Calu3 (cell line): ENCODE data around the gene SUMF1. TPM values are rescaled to one million over a fixed set of nuclear protein-coding genes. Genes with fewer than 3 reads are reported as not detected.

Experiments
- Bru-seq: library from RNA; stranded (reverse); fragments of 400-500 nt; gene quantifications from one replicate; lab custom pipeline; 2021; lab: Mats Ljungman, UMichigan
- BruChase-seq, 2 experiments: library from RNA; stranded (reverse); fragments of 400-500 nt; gene quantifications; one replicate each; lab custom pipeline; 2021; lab: Mats Ljungman, UMichigan
- BruUV-seq: library from RNA; stranded (reverse); fragments of 400-500 nt; replicated peaks from 2 replicates; lab custom pipeline; 2021; lab: Mats Ljungman, UMichigan
- CTCF ChIA-PET: fragments of 300-600 bp; sonication (Branson Sonifier 250); formaldehyde crosslinking; loops from one replicate; lab custom pipeline; 2022; ENCODE audit warnings: antibody characterized with exemption; lab: Charles Lee
- DNase-seq: peaks from one replicate; pipeline ENCODE4 v3.0.0; 2022
- H3K27ac Mint-ChIP-seq: one replicate; pipeline ENCODE4 v1.8.0; 2022; ENCODE audit warnings: mixed read lengths; ENCODE audit not compliant: unreplicated experiment
- H3K27me3 Mint-ChIP-seq: one replicate; pipeline ENCODE4 v1.8.0; 2022; ENCODE audit warnings: mixed read lengths; ENCODE audit not compliant: unreplicated experiment
- H3K36me3 Mint-ChIP-seq: one replicate; pipeline ENCODE4 v1.8.0; 2022; ENCODE audit warnings: mild to moderate bottlenecking, moderate library complexity, mixed read lengths; ENCODE audit not compliant: insufficient read depth, unreplicated experiment
- H3K4me1 Mint-ChIP-seq: one replicate; pipeline ENCODE4 v1.8.0; 2022; ENCODE audit warnings: mild to moderate bottlenecking, low read depth, mixed read lengths; ENCODE audit not compliant: unreplicated experiment
- H3K4me3 Mint-ChIP-seq: one replicate; pipeline ENCODE4 v1.8.0; 2022; ENCODE audit warnings: mild to moderate bottlenecking, low read depth, moderate library complexity, mixed read lengths; ENCODE audit not compliant: unreplicated experiment
- H3K9me3 Mint-ChIP-seq: one replicate; pipeline ENCODE4 v1.8.0; 2022; ENCODE audit warnings: low read depth, mixed read lengths; ENCODE audit not compliant: unreplicated experiment
- CTCF ChIP-seq: fragments of 200-600 bp; IDR thresholded peaks from one replicate; pipeline ENCODE4 v1.8.0; 2022; ENCODE audit warnings: antibody characterized with exemption; ENCODE audit not compliant: unreplicated experiment
- intact Hi-C: fragments of 100-400 bp; cut with micrococcal nuclease; formaldehyde crosslinking; loops from one replicate; pipeline ENCODE4 v1.10.0; 2022; ENCODE audit not compliant: unreplicated experiment
- long read RNA-seq: library from polyadenylated mRNA; stranded (forward); transcript quantifications from one replicate; pipeline ENCODE4 v2.0.0, GENCODE V29; 2022
- total RNA-seq: library from RNA; stranded (reverse); gene quantifications from 2 replicates; pipeline ENCODE4 v1.2.3, GENCODE V29; 2022

The SUMF1 gene
- total RNA-seq (24.8 and 31.8 TPM in 2 replicates), Bru-seq, nascent RNA (percentile 69 among the genes with signal in this experiment), BruChase-seq, experiment 1, labeled RNA remaining after a 6-hour chase (percentile 59 among the genes with signal in this experiment), BruChase-seq, experiment 2, labeled RNA remaining after a 2-hour chase (percentile 63 among the genes with signal in this experiment)
- long read RNA-seq, transcript SUMF1-203 (8 exons, 1,128 nt): minor isoform, 6 of 123 reads
- long read RNA-seq, transcript SUMF1-201 (9 exons, 2,159 nt): major isoform, 72 of 123 reads
- long read RNA-seq, transcript SUMF1-202 (8 exons, 1,447 nt): minor isoform, 8 of 123 reads
- long read RNA-seq, partial matches to known transcripts: 4 of 123 reads
- long read RNA-seq, other reads (novel, unspliced or antisense): 33 of 123 reads

- Mint-ChIP-seq H3K4me1 (no peaks in the 10 kb centered on the region), H3K4me3 (peak within 1 kb of the TSS; percentile 97), H3K27ac (peak within 1 kb of the TSS; percentile 91), H3K36me3 (peaks cover 21% of the 10 kb centered on the region), H3K9me3 (no peaks in the 10 kb centered on the region), H3K27me3 (peaks cover 5% of the 10 kb centered on the region)
- intact Hi-C loops: no loop called here
- CTCF ChIA-PET: interaction anchor here (1.1 kb wide), 1 partner anchor 26 kb away, joined by 7 read pairs; the partner anchor contains the start of gene ITPR1
- BruUV-seq: no TSS peak
- DNase-seq: peak; percentile 80
- no peak for TF ChIP-seq CTCF
Observed at GRCh38 chr3:4466741-4467521, at the start of gene SUMF1. TSS of gene SUMF1 (minus strand) at chr3:4467269. CDS start at chr3:4467245, 24 bp downstream.

GRCh38 chr3:4515916-4516579, 49.0 kb upstream of the SUMF1 start:
- no TSS peak for BruUV-seq
- intact Hi-C loops: no loop called here

GRCh38 chr3:4514916-4515315, 47.8 kb upstream of the SUMF1 start:
- no peak for TF ChIP-seq CTCF
- DNase-seq: no peak
- no peaks in the 10 kb centered on the region for H3K36me3 Mint-ChIP-seq
- no peaks in the 10 kb centered on the region for H3K27me3 Mint-ChIP-seq
- CTCF ChIA-PET: no interaction called here
- H3K9me3 Mint-ChIP-seq: no peaks in the 10 kb centered on the region
- no peak overlapping the region for H3K4me3 Mint-ChIP-seq
- H3K27ac Mint-ChIP-seq: no peak overlapping the region
- H3K4me1 Mint-ChIP-seq: no peaks in the 10 kb centered on the region
- intact Hi-C loops: no loop called here
- BruUV-seq: no TSS peak

More at GRCh38 chr3:4515916-4516579, 49.0 kb upstream of the SUMF1 start:
- no peak for TF ChIP-seq CTCF
- H3K36me3 Mint-ChIP-seq: no peaks in the 10 kb centered on the region
- H3K9me3 Mint-ChIP-seq: no peaks in the 10 kb centered on the region
- H3K27me3 Mint-ChIP-seq: no peaks in the 10 kb centered on the region
- no peak for DNase-seq
- H3K4me3 Mint-ChIP-seq: no peak overlapping the region
- H3K27ac Mint-ChIP-seq: no peak overlapping the region
- no peaks in the 10 kb centered on the region for H3K4me1 Mint-ChIP-seq
- CTCF ChIA-PET: no interaction called here

- no peaks in the 10 kb centered on the region for H3K9me3 Mint-ChIP-seq
- CTCF ChIA-PET: no interaction called here
- no peak for TF ChIP-seq CTCF
- H3K4me3 Mint-ChIP-seq: no peak overlapping the region
- no peaks in the 10 kb centered on the region for H3K27me3 Mint-ChIP-seq
- intact Hi-C loops: no loop called here
- BruUV-seq: no TSS peak
- no peak overlapping the region for H3K27ac Mint-ChIP-seq
- H3K36me3 Mint-ChIP-seq: no peaks in the 10 kb centered on the region
- no peaks in the 10 kb centered on the region for H3K4me1 Mint-ChIP-seq
- DNase-seq: no peak
Observed at GRCh38 chr3:4514321-4514720, 47.3 kb upstream of the SUMF1 start.
